HG03095 (cell line): ENCODE results near the gene FAM221B.

Source experiments
- ATAC-seq: cut with Tn5 transposase; IDR thresholded peaks from one replicate; pipeline ENCODE4 v1.9.1; 2021; ENCODE audit warnings: moderate library complexity; ENCODE audit not compliant: unreplicated experiment

FAM221B gene

DNA sequence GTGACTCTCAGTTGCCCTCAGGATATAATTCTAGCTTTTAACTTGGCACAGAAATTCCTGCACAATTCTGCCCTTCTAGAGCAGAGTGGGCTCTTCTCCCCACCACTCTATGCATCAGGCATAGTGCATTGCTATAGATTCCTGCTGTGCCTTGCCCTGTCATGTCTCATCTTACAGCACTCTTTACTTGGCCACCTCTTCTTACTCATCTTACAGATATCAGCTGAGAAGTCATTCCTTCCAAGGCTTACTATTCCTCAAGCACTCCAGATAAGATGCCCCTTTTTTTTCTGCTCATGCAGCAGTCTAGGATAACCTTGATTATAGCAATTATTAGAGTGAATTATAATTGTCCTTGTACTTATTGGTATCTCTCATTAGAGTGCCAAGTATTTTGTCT is 5.6 kb downstream of the FAM221B start:
- no peak for ATAC-seq

- ATAC-seq: no peak
These were observed 8.5 kb downstream of the FAM221B start for GRCh38 chr9:35820076-35820475.

GRCh38 chr9:35818341-35818740 is 10.2 kb downstream of the FAM221B start:
- ATAC-seq: no peak

DNA sequence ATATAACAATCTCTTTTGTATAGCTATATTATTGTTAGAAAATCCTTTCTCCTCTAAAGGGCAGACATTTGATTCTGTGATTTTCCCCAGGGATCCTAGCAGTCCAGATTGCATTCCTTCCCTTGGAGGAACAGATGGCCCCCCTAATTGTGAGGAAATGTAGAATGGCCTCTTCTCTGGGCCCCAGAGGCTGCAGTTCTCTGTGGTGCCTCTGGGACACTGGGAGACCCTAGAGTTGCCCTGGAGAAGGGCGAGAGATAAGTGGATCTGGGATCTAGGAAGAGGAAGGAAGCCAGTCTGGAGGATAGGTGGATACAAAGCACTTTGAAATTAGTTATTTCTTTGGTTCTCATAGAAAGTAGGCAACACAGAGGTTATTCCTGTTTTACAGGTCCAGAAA is 11.8 kb downstream of the FAM221B start:
- ATAC-seq: no peak

DNA sequence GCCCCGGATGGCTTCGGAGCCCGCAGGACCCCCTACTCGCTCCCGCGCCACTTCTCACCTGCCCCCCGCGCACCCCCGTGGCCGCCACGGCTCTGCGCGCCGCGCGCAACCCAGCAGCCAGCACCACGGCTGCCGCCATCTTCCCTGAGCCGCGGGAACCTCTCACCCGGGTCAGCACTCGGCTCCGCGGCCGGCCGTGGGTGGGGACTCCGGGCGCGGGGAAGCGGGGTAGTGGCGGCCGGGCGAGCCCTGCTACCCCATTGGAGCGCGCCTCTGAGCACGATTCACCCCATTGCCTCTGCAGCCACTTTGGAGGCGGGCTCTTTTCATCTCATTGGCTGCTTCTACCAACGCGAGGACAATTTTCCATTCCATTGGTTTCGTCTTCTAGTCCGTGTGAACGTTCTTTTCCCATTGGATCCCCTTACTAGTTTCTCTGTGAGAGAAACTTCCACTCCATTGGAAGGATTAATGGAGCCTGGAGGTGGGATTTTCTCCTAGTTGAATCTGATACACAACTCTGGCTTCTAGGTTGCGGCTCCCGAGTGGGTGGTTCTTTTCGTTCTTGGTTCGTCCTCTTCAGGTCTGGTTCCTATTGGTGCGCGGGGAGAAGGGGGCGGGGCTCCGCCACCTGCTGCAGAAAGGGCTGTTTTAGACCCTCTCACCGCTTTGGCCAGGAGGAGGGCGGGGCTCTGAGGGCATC is 13.5 kb downstream of the FAM221B start, which contains the start of gene HINT2:
TSS of gene HINT2 (minus strand) at position 202 of the 703 bp plus-strand sequence. CDS start at position 139, 63 bp downstream.
- ATAC-seq: peak; percentile 66

DNA sequence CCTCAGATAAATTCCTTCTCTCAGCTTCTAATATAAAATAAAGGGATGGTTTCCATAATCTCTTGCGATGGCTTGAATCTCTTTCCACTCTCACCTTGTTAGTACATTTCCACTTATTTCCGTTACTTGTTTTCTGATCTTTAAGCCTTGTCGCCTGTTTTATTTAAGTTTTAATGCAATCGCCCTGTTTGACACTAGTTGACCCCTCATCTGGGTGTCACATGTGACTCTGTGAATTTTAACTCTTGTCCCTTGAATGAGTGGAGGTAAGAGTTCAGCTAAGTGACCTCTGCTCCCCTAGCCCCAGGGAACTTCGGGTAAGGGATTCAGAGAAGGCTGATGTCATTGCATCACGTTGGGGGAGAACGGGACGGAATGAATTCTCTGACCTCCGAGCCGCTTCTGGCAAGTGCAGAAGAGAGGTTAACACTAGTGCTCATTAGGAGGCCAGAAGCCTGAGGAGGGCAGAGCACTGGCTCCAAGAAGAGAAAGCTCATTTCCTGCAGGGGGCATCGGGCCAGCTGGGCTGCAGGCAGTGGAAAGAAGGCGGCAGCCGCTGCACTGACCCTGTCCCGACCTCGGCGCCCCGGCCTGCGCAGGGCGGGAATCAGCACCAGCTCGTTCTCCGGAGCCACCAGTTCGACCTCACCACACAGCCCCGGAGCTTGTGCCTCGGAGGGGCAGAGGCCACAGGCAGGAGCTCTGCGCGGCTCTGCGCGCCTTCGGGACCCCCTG is 14.3 kb downstream of the FAM221B start:
- ATAC-seq: peak; percentile 18

GRCh38 chr9:35813434-35814105 is 15.0 kb downstream of the FAM221B start:
- ATAC-seq: no peak

DNA sequence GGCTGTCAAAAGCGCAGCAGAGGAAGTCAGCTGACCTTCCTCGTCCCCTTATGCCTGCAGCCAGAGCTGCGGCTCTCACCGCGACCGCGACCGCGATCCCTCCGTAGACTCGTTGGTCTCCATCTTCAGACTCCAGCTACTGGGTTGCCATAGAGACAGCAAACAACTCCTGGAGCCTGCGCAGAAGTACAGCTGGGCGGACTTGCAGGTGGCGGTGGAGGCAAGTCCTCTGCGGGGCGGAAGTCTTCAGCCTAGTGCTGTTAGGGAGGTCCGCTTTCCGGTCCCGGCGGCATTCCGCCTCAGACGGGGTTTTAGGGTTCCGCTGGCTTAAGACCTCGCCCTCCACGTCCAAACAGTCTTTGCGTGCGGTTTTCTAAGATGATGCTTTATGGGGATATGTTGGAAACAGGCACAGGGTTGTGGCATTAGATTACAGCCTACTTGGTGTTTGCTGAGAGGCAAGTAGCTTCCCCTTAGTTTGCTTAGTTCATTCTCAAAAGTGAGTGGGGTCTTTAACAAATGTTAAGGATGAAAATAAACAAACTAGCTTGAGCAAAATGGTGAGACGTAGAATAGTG is 16.4 kb downstream of the FAM221B start, which contains the start of gene SPAG8:
TSS of gene SPAG8 (minus strand) at position 238 of the 578 bp plus-strand sequence. CDS start at position 123, 115 bp downstream.
- ATAC-seq: peak; percentile 67

DNA sequence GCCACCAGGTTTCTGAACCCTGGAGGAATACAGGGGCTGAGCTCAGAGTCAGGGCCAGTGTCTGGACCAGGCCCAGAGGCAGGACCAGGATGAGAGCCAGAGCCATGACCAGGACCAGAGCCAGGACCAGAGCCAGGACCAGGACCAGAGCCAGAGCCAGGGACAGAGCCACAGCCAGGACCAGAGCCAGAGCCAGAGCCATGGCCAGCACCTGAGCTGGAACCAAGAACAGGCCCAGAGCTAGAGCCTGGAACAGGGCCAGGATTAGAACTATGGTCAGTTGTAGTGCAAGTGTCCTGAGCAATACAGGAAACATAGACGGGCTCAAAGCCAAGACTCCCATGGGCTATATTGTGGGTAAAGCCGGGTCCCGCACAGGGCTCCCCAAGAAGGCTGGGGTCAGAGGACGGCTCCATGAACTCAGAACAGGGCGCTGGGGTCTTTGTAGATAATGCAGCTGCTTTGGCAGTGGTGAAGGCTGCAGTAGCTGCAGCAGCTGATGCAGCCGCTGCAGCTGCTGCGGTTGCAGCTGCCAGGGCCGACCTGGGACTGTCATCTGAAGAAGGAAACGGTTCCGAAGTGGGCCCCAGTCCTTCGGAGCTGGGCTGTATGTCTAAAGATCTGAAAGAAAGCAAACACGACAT is 17.0 kb downstream of the FAM221B start:
- ATAC-seq: no peak

GRCh38 chr9:35810122-35810521 is 18.4 kb downstream of the FAM221B start:
- ATAC-seq: no peak

DNA sequence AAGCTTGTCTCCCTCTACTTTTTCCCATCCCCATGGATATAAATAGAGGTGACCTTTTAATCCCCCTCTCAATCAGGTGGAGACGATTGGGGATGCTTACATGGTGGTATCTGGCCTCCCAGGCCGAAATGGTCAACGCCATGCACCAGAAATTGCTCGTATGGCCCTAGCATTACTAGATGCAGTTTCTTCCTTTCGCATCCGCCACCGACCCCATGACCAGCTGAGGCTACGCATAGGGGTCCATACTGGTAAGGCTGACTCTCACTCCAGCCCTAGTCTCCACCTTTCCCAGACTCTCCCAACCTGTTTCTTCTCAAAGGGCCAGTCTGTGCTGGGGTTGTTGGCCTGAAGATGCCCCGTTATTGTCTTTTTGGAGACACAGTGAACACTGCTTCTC is 20.1 kb downstream of the FAM221B start:
- no peak for ATAC-seq

DNA sequence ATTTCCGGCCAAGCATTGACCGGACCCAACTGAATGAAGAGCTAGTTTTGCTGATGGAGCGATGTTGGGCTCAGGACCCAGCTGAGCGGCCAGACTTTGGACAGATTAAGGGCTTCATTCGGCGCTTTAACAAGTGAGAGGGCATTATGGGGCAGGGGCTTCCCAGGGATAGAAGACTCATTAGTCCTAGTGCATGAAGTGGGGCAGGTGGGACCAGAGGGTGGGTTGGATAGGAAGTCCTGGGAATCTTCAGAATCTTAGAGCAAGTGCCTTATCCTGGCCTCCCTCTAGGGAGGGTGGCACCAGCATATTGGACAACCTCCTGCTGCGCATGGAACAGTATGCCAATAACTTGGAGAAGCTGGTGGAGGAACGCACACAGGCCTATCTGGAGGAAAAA is 22.4 kb downstream of the FAM221B start:
- no peak for ATAC-seq

DNA sequence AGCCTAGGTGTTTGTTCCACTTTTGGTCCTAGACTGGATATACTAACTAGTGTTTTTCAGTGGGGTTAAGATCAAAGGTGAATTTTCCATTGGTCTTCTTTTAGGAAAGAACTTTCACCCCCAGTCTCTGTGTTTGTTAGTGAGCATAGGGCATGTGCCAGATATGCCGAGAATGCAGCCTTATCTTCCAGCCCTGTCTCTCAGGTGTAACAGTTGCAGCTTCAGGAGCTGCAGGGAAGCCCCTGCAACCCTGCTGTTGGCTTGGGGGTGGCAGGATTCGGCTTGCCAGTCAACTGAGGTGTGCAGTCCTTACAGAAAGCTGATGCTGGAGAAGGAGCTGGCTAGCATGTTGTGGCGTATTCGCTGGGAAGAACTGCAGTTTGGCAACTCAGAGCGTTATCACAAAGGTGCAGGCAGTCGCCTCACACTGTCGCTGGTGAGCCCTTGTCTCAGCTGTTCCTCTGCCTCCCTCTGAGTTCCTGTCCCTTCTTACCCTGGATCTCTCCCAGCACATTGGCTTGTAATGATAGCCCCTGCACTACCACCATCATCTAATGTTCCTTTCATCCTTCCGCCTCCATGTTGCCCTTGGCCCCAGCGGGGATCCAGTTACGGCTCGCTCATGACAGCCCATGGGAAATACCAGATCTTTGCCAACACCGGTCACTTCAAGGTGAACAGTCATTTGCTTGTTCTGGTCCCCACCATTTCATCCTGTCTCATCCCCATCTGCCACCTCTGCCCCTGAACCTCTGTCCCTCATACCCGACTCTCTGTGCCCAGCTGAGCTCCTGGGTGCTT is 27.0 kb downstream of the FAM221B start:
- ATAC-seq: no peak

DNA sequence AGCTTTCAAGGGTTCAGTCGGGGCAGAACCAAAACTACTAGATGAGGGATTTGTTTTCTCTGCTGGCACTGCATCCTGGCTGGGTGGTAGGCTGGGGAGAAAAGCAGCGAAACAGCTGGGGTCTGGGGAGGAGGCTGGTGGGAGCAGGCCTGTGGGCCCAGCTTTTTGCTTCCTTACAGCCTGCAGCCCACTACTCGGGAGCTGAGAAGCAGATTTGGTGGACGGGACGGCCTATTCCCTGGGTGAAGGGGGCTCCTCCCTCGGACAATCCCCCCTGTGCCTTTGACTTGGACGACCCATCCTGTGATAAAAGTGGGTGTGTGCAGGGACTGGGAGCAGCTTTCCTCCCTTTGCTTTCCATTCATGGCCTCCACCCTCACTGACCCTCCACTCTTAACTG is 28.0 kb downstream of the FAM221B start:
- ATAC-seq: no peak

GRCh38 chr9:35798658-35799374 is 29.7 kb downstream of the FAM221B start:
- no peak for ATAC-seq

DNA sequence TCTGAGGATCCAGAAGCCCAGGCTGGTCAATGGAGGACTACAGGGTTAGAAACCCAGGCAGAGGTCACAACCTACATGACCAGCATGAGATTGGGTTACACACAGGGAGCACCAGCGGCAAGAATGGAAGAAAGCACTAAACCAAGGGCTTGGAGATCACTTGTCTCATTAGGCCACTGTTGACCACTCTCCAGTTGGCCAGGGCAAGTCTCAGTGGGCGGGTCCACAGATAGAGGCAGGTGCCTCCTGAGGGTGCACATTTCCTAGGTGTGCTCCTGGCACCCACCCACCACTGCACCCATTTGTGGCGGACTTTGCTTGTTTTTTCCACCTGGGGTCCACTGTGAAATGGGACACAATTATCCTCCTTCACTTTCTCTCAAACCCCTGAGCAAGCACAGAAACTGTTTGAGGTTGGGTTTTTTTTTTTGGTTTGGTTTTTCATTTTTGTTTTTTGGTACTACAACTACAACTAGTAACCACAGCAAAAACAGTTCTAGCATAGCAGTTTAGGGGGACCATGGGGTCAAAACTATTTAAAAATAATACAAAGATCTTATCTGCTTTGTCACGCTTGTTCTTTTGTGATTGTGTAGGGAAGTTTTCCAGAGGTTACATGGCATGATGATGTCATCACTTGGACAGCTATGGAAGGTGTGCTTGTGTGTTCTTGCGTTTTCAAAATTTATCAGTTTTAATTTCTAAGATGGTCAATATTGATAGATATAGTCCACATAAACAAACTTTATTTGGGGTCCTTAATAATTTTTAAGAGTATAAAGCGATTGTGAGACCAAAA is 31.0 kb downstream of the FAM221B start:
- ATAC-seq: no peak

DNA sequence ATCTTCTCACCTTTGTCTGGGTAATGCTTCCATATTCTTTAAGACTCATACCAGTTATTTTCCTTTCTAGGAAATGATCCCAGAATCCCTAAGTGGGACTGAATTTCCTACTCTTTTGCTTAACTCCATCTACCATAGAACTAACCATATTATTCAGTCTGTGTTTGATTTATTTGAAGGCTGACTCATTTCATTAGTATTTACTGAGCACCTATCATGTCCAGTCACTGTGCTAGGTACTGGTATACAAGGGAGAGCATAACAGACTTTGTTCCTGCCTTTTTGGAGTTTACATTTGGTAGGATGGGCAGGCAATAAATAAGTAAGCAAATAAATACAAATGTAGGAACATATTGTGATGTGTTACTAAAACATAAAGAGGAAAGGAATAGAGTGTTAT is 32.8 kb downstream of the FAM221B start:
- no peak for ATAC-seq

- no peak for ATAC-seq
These were observed 35.1 kb downstream of the FAM221B start for GRCh38 chr9:35793461-35793860.

GRCh38 chr9:35792826-35793225 is 35.7 kb downstream of the FAM221B start:
- no peak for ATAC-seq
